ENCODE measurements around the gene TMPRSS3. TPM values are rescaled to one million over a fixed set of nuclear protein-coding genes. Genes with fewer than 3 reads are reported as not detected.
A peak's percentile ranks its signal among the peaks of the same experiment; 100 is the strongest.

TMPRSS3 gene
- total RNA-seq, 1 donor from 2014 or later, result not detected

DNA sequence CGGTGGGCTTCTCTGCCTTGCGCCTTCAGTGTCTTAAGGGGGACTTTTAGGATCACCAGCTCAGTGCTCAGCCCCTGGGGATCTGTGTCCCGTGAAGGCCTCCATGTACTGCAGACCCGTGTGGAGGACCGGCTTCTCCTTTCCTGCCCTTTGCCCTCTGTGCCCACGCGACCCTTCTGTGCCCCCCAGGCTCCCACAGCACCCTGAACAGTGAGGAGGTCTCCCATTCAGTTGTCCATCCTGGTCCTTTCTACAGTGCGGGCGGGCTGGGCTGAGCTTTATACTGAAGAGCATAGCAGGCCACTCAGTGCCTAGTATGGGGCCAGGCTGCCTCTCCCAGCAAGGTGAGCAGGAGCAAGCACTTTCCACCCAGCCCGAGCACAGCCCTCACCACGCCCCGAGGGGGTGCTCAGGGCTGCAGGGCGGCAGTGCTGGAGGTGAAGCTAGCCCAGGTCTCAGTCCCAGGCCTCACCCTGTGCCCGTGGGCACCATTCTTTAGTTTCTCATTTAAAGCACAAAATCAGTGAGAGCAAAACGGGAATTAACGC is 21.9 kb downstream of the TMPRSS3 start:
- Histone ChIP-seq H3K9ac (no peak overlapping the region), H2AFZ (replicated peaks) (no peak overlapping the region), H3F3A (ENCODE audit: low read depth) (no peaks in the 10 kb centered on the region), H3K79me2 (ENCODE audit: low read depth) (no peaks in the 10 kb centered on the region), H3K27me3 (no peaks in the 10 kb centered on the region), H3K4me3 (no peak overlapping the region), H3K4me1 (peaks cover 10% of the 10 kb centered on the region), H3K36me3 (no peaks in the 10 kb centered on the region), H4K20me1 (ENCODE audit: low read depth) (no peaks in the 10 kb centered on the region), H3K9me3 (ENCODE audit: low read depth) (no peaks in the 10 kb centered on the region), H3K4me2 (no peak overlapping the region), H3K27ac (no peak overlapping the region)
- Mint-ChIP-seq H3K4me1 (peaks cover 14% of the 10 kb centered on the region), H3K4me3 (no peak overlapping the region), H3K27me3 (ENCODE audit: insufficient read depth, low read depth) (peaks cover 12% of the 10 kb centered on the region), H3K36me3 (no peaks in the 10 kb centered on the region), H3K9me3 (peaks cover 5% of the 10 kb centered on the region), H3K27ac (no peak overlapping the region)
- no peak for DNase-seq (ENCODE audit: low spot score)
- TF ChIP-seq EZH2 (IDR thresholded peaks at IDR 0.05), result no peak
- no peak for TF ChIP-seq EZH2phosphoT487 (IDR thresholded peaks at IDR 0.05)
- TF ChIP-seq, protein P1, sequence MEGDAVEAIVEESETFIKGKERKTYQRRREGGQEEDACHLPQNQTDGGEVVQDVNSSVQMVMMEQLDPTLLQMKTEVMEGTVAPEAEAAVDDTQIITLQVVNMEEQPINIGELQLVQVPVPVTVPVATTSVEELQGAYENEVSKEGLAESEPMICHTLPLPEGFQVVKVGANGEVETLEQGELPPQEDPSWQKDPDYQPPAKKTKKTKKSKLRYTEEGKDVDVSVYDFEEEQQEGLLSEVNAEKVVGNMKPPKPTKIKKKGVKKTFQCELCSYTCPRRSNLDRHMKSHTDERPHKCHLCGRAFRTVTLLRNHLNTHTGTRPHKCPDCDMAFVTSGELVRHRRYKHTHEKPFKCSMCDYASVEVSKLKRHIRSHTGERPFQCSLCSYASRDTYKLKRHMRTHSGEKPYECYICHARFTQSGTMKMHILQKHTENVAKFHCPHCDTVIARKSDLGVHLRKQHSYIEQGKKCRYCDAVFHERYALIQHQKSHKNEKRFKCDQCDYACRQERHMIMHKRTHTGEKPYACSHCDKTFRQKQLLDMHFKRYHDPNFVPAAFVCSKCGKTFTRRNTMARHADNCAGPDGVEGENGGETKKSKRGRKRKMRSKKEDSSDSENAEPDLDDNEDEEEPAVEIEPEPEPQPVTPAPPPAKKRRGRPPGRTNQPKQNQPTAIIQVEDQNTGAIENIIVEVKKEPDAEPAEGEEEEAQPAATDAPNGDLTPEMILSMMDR (IDR thresholded peaks at IDR 0.05), result no peak

DNA sequence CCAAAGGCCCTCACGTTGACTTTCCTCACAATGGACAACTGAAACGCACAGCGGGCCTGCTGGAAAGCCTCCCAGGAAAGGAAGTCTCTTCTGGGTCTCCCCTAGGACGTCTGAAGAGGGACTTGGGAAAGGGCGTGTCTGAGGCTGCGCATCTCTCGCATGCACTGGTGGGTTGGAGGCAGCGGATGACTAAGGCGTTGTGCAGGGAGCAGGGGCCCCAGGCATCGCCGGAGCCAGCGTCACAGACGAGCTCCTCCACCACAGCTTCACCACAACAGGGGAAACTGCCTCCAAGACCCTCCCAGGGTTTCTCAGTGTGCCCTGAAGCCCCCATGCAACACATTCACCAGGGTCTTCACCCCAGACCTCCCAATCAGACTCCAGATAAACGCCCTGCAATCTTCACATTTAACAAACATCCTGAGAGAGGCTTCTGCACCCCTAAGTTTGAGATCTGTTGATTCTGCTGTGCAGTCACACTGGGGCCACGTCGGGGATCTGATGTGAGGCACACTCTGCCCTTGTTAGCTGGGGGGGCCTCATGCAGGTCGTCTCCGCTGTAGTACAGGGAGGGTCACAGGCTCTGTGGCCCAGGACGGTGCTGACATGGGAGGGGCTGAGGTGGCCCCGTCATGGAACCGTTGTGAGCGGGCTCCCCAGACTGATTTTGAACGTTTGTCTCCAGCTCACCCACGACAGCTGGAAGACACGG is 22.5 kb downstream of the TMPRSS3 start:
- Histone ChIP-seq H3K27ac (no peak overlapping the region), H3K9ac (no peak overlapping the region), H3K4me2 (no peak overlapping the region), H3K4me1 (peaks cover 10% of the 10 kb centered on the region), H3F3A (ENCODE audit: low read depth) (no peaks in the 10 kb centered on the region), H3K36me3 (no peaks in the 10 kb centered on the region), H3K79me2 (ENCODE audit: low read depth) (no peaks in the 10 kb centered on the region), H3K9me3 (ENCODE audit: low read depth) (no peaks in the 10 kb centered on the region), H3K4me3 (no peak overlapping the region), H4K20me1 (ENCODE audit: low read depth) (no peaks in the 10 kb centered on the region), H2AFZ (replicated peaks) (no peak overlapping the region), H3K27me3 (no peaks in the 10 kb centered on the region)
- Mint-ChIP-seq H3K4me3 (no peak overlapping the region), H3K27me3 (ENCODE audit: insufficient read depth, low read depth) (peaks cover 12% of the 10 kb centered on the region), H3K36me3 (no peaks in the 10 kb centered on the region), H3K9me3 (peaks cover 5% of the 10 kb centered on the region), H3K27ac (peak overlapping the region; percentile 46), H3K4me1 (peaks cover 16% of the 10 kb centered on the region)
- no peak for TF ChIP-seq EZH2phosphoT487 (IDR thresholded peaks at IDR 0.05)
- TF ChIP-seq, protein P1 (IDR thresholded peaks at IDR 0.05), result no peak
- TF ChIP-seq EZH2 (IDR thresholded peaks at IDR 0.05), result no peak
- no peak for DNase-seq (ENCODE audit: low spot score)

DNA sequence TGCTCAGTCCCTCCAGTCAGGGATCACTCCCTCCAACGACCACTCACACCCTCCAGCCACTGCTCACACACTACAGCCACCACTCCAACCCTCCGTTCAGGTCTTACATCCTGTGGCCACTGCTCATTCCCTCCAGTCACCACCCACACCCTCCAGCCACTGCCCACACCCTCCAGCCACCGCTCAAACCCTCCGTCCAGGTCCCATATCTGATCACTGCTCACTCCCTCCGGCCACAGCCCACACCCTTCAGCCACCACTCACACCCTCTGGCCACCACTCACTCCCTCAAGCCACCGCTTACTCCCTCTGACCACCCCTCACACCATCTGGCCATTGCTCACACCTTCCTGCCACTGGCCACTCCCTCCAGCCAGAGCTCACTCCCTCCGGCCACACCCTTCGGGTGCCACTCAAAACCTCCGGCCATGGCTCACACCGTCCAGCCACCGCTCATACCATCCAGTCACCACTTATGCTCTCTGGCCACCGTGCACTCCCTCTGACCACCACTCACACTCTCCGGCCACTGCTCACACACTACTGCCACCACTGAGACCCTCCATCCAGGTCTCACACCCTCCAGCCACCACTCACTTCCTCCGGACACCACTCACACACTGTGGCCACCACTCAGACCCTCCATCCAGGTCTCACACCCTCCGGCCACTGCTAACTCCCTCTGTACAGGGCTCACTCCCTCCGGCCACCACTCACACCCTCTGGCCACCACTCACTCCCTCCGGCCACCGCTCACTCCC is 24.8 kb downstream of the TMPRSS3 start:
- Histone ChIP-seq H3K27ac (no peak overlapping the region), H3K27me3 (no peaks in the 10 kb centered on the region), H3K9ac (no peak overlapping the region), H2AFZ (replicated peaks) (no peak overlapping the region), H3K4me1 (peaks cover 10% of the 10 kb centered on the region), H4K20me1 (ENCODE audit: low read depth) (no peaks in the 10 kb centered on the region), H3K9me3 (ENCODE audit: low read depth) (no peaks in the 10 kb centered on the region), H3K36me3 (no peaks in the 10 kb centered on the region), H3K4me3 (no peak overlapping the region), H3F3A (ENCODE audit: low read depth) (no peaks in the 10 kb centered on the region), H3K79me2 (ENCODE audit: low read depth) (no peaks in the 10 kb centered on the region), H3K4me2 (no peak overlapping the region)
- TF ChIP-seq EZH2 (IDR thresholded peaks at IDR 0.05), result no peak
- TF ChIP-seq, protein P1 (IDR thresholded peaks at IDR 0.05), result no peak
- no peak for TF ChIP-seq EZH2phosphoT487 (IDR thresholded peaks at IDR 0.05)
- Mint-ChIP-seq H3K4me3 (peak overlapping the region; percentile 31), H3K9me3 (peaks cover 3% of the 10 kb centered on the region), H3K27ac (peak overlapping the region; percentile 52), H3K4me1 (peaks cover 27% of the 10 kb centered on the region), H3K36me3 (no peaks in the 10 kb centered on the region), H3K27me3 (ENCODE audit: insufficient read depth, low read depth) (peaks cover 12% of the 10 kb centered on the region)
- no peak for DNase-seq (ENCODE audit: low spot score)

Data from neural progenitor cell (in vitro differentiated cells).